BJ (cell line): ENCODE results near the gene CRTAC1. TPM values are rescaled to one million over a fixed set of nuclear protein-coding genes. Genes with fewer than 3 reads are reported as not detected.

ENCODE experiments used
- CTCF ChIA-PET: fragments of 350-600 bp; formaldehyde crosslinking; extraction: SDS; loops from one replicate; lab custom pipeline; 2021; ENCODE audit warnings: antibody characterized with exemption, inconsistent platforms; lab: Yijun Ruan, JAX
- POLR2A ChIA-PET: fragments of 300-600 bp; sonication (Branson Sonifier 250); formaldehyde crosslinking; extraction: SDS; loops from one replicate; lab custom pipeline; 2021; ENCODE audit warnings: antibody characterized with exemption; lab: Charles Lee
- DNase-seq: peaks from one replicate; pipeline ENCODE4 v3.0.0-alpha.2; 2011; ENCODE audit warnings: low read depth
- H3K27me3 ChIP-seq: 2 replicates; pipeline ENCODE4 v1.6.0; 2011; ENCODE audit warnings: low read length; ENCODE audit not compliant: control insufficient read depth, insufficient read depth
- H3K36me3 ChIP-seq: 2 replicates; pipeline ENCODE4 v1.5.1; 2011; ENCODE audit warnings: low read length; ENCODE audit not compliant: control insufficient read depth, insufficient read depth
- H3K4me3 ChIP-seq: 2 replicates; pipeline ENCODE4 v1.5.1; 2011; ENCODE audit warnings: low read depth, mild to moderate bottlenecking, control low read depth, low read length
- polyA plus RNA-seq: library from polyadenylated mRNA; depleted of rRNA; stranded (reverse); fragments of >200 nt; gene quantifications from 2 replicates; pipeline ENCODE4 v1.2.3, GENCODE V29; 2011
- TF ChIP-seq, protein P1 (sequence below): IDR thresholded peaks from 2 replicates; pipeline ENCODE4 v1.5.1; 2011; ENCODE audit warnings: low read depth, mild to moderate bottlenecking, control low read depth, inconsistent platforms, low read length, moderate library complexity; ENCODE audit not compliant: insufficient read depth

CRTAC1 gene
- polyA plus RNA-seq, 1 experiment: not detected

DNA sequence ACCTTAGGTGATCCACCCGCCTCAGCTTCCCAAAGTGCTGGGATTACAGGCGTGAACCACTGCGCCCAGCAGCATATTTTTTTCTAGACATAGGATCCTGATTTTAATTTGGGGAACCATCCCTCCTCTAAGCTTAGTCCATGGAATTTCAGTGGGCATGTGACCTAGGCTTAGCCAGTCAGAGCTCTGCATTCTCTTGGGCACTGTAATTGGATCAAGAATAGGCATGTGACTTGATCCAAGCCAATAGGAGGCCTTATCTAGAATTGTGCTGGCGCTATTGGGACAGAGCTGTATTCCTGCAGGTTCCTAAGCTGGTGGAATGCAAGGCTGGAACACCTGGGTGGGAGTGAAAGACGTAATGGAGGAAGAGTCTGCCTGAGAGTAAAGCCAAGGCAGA is 36.7 kb upstream of the CRTAC1 start:
- H3K36me3 ChIP-seq: no peaks in the 10 kb centered on the region

DNA sequence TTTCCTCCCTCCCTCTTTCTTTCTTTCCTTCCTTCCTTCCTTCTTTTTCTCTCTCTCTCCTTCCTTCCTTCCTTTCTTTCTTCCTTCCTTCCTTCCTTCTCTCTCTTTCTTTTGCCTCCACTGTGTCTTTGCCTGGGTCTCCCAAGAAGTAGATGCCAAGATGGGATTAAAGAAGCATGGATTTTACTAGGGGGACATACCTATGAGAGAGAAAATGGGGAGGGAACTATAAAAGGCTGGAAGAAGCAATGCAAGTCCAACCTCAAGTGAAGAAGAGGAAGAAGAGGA is 33.3 kb upstream of the CRTAC1 start:
- H3K36me3 ChIP-seq: no peaks in the 10 kb centered on the region
- no peak overlapping the region for H3K4me3 ChIP-seq
- TF ChIP-seq, protein P1, sequence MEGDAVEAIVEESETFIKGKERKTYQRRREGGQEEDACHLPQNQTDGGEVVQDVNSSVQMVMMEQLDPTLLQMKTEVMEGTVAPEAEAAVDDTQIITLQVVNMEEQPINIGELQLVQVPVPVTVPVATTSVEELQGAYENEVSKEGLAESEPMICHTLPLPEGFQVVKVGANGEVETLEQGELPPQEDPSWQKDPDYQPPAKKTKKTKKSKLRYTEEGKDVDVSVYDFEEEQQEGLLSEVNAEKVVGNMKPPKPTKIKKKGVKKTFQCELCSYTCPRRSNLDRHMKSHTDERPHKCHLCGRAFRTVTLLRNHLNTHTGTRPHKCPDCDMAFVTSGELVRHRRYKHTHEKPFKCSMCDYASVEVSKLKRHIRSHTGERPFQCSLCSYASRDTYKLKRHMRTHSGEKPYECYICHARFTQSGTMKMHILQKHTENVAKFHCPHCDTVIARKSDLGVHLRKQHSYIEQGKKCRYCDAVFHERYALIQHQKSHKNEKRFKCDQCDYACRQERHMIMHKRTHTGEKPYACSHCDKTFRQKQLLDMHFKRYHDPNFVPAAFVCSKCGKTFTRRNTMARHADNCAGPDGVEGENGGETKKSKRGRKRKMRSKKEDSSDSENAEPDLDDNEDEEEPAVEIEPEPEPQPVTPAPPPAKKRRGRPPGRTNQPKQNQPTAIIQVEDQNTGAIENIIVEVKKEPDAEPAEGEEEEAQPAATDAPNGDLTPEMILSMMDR: no peak
- ChIA-PET POLR2A (no interaction called here), CTCF (no interaction called here)
- H3K27me3 ChIP-seq: no peaks in the 10 kb centered on the region
- DNase-seq: no peak

More for the DNA sequence above, 36.7 kb upstream of the CRTAC1 start:
- CTCF ChIA-PET: interaction anchor here (1.1 to 1.3 kb wide), 2 partner anchors 26 to 275 kb away, joined by 3 to 4 read pairs; no protein-coding TSS in a partner anchor
- DNase-seq: no peak
- TF ChIP-seq, protein P1: no peak
- H3K4me3 ChIP-seq: no peak overlapping the region
- no peaks in the 10 kb centered on the region for H3K27me3 ChIP-seq
- POLR2A ChIA-PET: no interaction called here

DNA sequence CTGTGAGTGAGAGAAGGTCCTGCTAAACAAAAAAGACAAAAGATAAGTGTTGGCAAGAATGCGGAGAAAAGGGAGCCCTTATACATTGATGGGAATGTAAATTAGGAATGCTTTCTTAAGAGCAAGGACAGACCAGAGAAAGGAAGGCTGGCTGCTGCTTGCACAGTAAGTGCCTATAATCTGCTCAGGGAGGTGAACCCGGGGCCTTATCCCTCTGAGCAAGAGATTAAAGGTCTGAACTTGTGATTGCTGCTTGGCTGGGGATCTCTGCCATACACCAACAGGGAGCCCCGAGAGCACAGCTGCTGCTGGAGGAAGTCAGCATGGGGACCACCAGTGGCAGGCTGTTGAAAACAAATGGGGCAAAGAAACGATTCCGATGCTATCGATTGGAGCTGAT is 32.0 kb upstream of the CRTAC1 start:
- POLR2A ChIA-PET: no interaction called here
- no peaks in the 10 kb centered on the region for H3K36me3 ChIP-seq
- H3K27me3 ChIP-seq: no peaks in the 10 kb centered on the region
- CTCF ChIA-PET: no interaction called here
- DNase-seq: no peak
- no peak overlapping the region for H3K4me3 ChIP-seq
- TF ChIP-seq, protein P1: no peak

DNA sequence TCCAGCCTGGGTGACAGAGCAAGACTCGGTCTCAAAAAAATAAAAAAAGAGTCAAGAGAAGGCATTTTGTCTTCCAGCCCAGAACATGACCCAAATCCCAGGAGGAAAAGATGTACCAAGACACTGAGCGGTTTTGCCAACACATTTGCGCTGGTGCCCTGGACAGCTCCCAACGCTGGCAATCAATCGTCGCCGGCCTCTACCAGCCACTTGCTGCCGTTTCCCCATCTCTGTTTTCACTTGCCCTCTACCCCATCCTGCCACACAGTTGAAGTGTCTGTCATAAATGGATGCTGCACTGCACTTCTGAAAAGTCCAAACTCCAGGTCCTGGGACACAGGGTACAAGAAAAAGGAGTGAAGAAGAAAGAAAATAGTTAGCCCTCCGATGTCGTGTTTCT is 29.7 kb upstream of the CRTAC1 start:
- ChIA-PET CTCF (interaction anchor here (3.5 kb wide), 1 partner anchor 13 kb away, joined by 16 read pairs; no protein-coding TSS in a partner anchor), POLR2A (no interaction called here)
- no peak for DNase-seq
- no peaks in the 10 kb centered on the region for H3K36me3 ChIP-seq
- no peaks in the 10 kb centered on the region for H3K27me3 ChIP-seq
- TF ChIP-seq, protein P1: no peak
- H3K4me3 ChIP-seq: no peak overlapping the region

DNA sequence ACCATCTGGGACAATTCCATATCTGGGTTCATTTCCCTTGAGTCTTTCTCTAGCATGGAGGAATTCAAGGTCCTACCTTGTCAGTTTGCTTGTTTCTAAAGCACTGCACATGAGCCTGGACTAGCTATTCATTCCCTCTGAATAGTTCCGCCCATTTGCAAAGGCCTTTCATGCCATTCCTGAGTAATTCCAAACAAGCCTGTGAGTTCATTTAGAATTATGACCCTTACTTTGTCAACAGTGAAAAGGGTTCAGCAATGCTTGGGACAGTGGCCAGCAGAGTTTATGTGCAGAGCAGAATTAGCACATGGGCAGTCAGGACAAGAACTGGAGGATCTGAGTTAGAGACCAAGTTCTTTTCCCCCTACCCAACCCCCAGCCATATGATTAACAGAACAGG is 27.9 kb upstream of the CRTAC1 start:
- ChIA-PET CTCF (interaction anchor here (3.5 kb wide), 1 partner anchor 12 kb away, joined by 16 read pairs; no protein-coding TSS in a partner anchor), POLR2A (no interaction called here)
- H3K27me3 ChIP-seq: no peaks in the 10 kb centered on the region
- TF ChIP-seq, protein P1: no peak
- no peak for DNase-seq
- H3K4me3 ChIP-seq: no peak overlapping the region
- H3K36me3 ChIP-seq: no peaks in the 10 kb centered on the region
